ENCODE results near the gene DOK6.

DNA sequence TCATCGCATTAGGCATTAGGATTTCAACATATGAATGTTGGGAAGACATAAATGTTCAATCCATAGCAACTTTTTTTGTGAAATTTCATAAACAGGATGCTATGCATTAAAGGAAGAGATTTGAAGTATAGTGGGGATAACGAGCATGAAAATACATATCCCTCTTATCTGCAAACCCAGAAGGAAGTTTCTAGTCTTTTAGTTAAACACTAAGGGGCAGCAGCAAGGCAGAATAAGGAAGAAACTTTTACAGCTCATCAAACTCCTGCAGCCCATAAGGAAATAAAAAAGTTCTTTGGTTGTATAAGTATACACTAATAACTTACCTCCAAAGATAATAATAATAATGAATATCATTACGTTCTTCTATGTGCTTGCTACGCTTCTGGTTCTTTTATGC lies 465.5 kb downstream of the DOK6 start:
- TF ChIP-seq, protein P1, sequence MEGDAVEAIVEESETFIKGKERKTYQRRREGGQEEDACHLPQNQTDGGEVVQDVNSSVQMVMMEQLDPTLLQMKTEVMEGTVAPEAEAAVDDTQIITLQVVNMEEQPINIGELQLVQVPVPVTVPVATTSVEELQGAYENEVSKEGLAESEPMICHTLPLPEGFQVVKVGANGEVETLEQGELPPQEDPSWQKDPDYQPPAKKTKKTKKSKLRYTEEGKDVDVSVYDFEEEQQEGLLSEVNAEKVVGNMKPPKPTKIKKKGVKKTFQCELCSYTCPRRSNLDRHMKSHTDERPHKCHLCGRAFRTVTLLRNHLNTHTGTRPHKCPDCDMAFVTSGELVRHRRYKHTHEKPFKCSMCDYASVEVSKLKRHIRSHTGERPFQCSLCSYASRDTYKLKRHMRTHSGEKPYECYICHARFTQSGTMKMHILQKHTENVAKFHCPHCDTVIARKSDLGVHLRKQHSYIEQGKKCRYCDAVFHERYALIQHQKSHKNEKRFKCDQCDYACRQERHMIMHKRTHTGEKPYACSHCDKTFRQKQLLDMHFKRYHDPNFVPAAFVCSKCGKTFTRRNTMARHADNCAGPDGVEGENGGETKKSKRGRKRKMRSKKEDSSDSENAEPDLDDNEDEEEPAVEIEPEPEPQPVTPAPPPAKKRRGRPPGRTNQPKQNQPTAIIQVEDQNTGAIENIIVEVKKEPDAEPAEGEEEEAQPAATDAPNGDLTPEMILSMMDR (IDR thresholded peaks at IDR 0.05; ENCODE audit: low read depth, low read length) = peak; percentile 34
- TF ChIP-seq EZH2phosphoT487 (IDR thresholded peaks at IDR 0.05; ENCODE audit: low read depth) = no peak

Data from OCI-LY3 (cell line).